GM23248 (cell line): ENCODE data around the gene BAHCC1. TPM values are rescaled to one million over a fixed set of nuclear protein-coding genes. Genes with fewer than 3 reads are reported as not detected.

Experiments
- DNase-seq: peaks from one replicate; pipeline ENCODE4 v3.0.0-alpha.2; 2015
- H2AFZ ChIP-seq: fragments of 200-600 bp; sonication (generic); 2 replicates; pipeline ENCODE4 v1.6.1; 2016; ENCODE audit warnings: antibody characterized with exemption
- H3F3A ChIP-seq: fragments of 200-600 bp; sonication (generic); 2 replicates; pipeline ENCODE4 v1.6.1; 2016; ENCODE audit warnings: mild to moderate bottlenecking, antibody characterized with exemption, mixed run types; ENCODE audit not compliant: insufficient read depth
- H3K27ac ChIP-seq: fragments of 200-600 bp; sonication (generic); 2 replicates; pipeline ENCODE4 v1.5.1; 2016; ENCODE audit warnings: mild to moderate bottlenecking
- H3K27me3 ChIP-seq: fragments of 200-600 bp; sonication (generic); replicated peaks from 2 replicates; pipeline ENCODE4 v1.6.1; 2016; ENCODE audit warnings: mild to moderate bottlenecking; ENCODE audit not compliant: insufficient read depth
- H3K36me3 ChIP-seq: fragments of 200-600 bp; sonication (generic); 2 replicates; pipeline ENCODE4 v1.6.1; 2016; ENCODE audit warnings: low read depth, mild to moderate bottlenecking
- H3K4me1 ChIP-seq: fragments of 200-600 bp; sonication (generic); 2 replicates; pipeline ENCODE4 v1.6.1; 2016; ENCODE audit warnings: mild to moderate bottlenecking; ENCODE audit not compliant: insufficient read depth
- H3K4me2 ChIP-seq: fragments of 200-600 bp; sonication (generic); one replicate; pipeline ENCODE4 v1.6.1; 2016; ENCODE audit warnings: mild to moderate bottlenecking; ENCODE audit not compliant: unreplicated experiment
- H3K4me3 ChIP-seq: fragments of 200-600 bp; sonication (generic); 2 replicates; pipeline ENCODE4 v1.5.1; 2016; ENCODE audit warnings: mild to moderate bottlenecking
- H3K79me2 ChIP-seq: fragments of 200-600 bp; sonication (generic); 2 replicates; pipeline ENCODE4 v1.6.1; 2016; ENCODE audit warnings: mild to moderate bottlenecking; ENCODE audit not compliant: insufficient read depth
- H3K9ac ChIP-seq: fragments of 200-600 bp; sonication (generic); 2 replicates; pipeline ENCODE4 v1.6.1; 2016; ENCODE audit warnings: mild to moderate bottlenecking
- H3K9me2 ChIP-seq: fragments of 200-600 bp; sonication (generic); 2 replicates; pipeline ENCODE4 v1.6.1; 2016; ENCODE audit warnings: mixed run types, mild to moderate bottlenecking, moderate library complexity; ENCODE audit not compliant: insufficient read depth
- H3K9me3 ChIP-seq: fragments of 200-600 bp; sonication (generic); one replicate; pipeline ENCODE4 v1.6.1; 2017; ENCODE audit warnings: low read depth
- H4K20me1 ChIP-seq: fragments of 200-600 bp; sonication (generic); 2 replicates; pipeline ENCODE4 v1.6.0; 2016; ENCODE audit not compliant: insufficient read depth
- EZH2 ChIP-seq: fragments of 200-600 bp; sonication (generic); IDR thresholded peaks from 2 replicates; pipeline ENCODE4 v1.6.1; 2018; ENCODE audit warnings: antibody characterized with exemption, mild to moderate bottlenecking; ENCODE audit not compliant: insufficient read depth, poor library complexity, severe bottlenecking
- EZH2phosphoT487 ChIP-seq: fragments of 200-600 bp; sonication (generic); IDR thresholded peaks from 2 replicates; pipeline ENCODE4 v1.6.1; 2018; ENCODE audit warnings: antibody characterized with exemption, moderate library complexity, mild to moderate bottlenecking, low read depth; ENCODE audit not compliant: insufficient read depth
- WGBS, 2 experiments: methylation state at CpG; one replicate each; pipeline ENCODE4 v1.1.6; 2015 to 2017; ENCODE audit warnings: low lambda C conversion rate in 2 of 2, low coverage in 1 of 2; ENCODE audit errors: missing lambda C conversion rate in 2 of 2; 5-methylcytosine and 5-hydroxymethylcytosine counted together
- in situ Hi-C: fragments of 300-500 bp; cut with MboI; formaldehyde crosslinking; loops from 2 replicates; pipeline ENCODE4 v1.15.0; 2020
- polyA plus RNA-seq: library from polyadenylated mRNA; unstranded; fragments of >200 nt; fragmentation: Nextera tagmentation; extraction: Ambion mirVana; gene quantifications from 2 replicates; pipeline ENCODE4 v1.2.1, GENCODE V29; 2016
- total RNA-seq: library from RNA; depleted of rRNA; stranded (reverse); fragments of >200 nt; shearing (Covaris generic); gene quantifications from 2 replicates; pipeline ENCODE4 v1.2.3, GENCODE V29; 2014

Gene BAHCC1
- total and polyA plus RNA-seq, 2 experiments from 2014 or later = 1.3 to 3.0 TPM

DNA sequence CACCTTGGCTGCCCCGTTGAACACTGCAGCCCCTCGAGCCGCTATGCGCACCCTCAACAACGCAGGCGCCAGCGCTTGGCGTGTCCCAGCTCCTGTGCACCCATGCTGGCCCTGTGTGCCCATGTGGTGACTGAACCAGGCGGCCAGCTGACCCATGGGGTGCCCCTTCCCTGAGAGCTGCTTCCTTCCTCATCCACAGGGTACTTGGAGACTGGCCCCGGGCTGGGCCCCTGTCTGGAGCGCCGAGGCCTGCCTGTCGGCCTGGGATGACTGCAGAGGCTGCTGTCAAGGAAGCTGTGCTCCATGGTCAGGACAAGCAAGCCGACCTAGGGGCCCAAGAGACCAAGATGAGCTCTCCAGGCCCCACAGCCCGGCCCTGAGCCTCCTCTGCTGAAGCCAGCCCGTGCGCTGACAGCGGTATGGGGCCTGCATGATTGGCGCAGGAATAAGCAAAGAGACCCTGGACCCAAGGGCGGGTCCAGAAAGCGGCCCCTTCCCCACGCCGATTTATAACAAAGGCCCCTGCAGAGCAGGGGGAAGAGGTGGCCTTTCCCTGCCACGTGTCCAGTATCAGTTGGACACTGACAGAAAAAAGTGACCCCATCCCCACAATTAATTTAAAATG is 21.6 kb upstream of the BAHCC1 start:
- no peaks in the 10 kb centered on the region for H4K20me1 ChIP-seq
- H3K4me1 ChIP-seq = no peaks in the 10 kb centered on the region
- H3K79me2 ChIP-seq = no peaks in the 10 kb centered on the region
- no peak for DNase-seq
- H3K36me3 ChIP-seq = no peaks in the 10 kb centered on the region
- no peaks in the 10 kb centered on the region for H3F3A ChIP-seq
- no peak overlapping the region for H3K4me2 ChIP-seq
- in situ Hi-C loops = no loop called here
- no peak overlapping the region for H2AFZ ChIP-seq
- no peak for TF ChIP-seq EZH2
- TF ChIP-seq EZH2phosphoT487 = no peak
- WGBS, 2 experiments = 80 to 84% methylated on average over 22 to 24 of the region's 24 CpGs
- no peaks in the 10 kb centered on the region for H3K9me3 ChIP-seq
- H3K27me3 ChIP-seq = no peaks in the 10 kb centered on the region
- no peak overlapping the region for H3K9ac ChIP-seq
- no peak overlapping the region for H3K27ac ChIP-seq
- no peak overlapping the region for H3K4me3 ChIP-seq
- no peaks in the 10 kb centered on the region for H3K9me2 ChIP-seq

DNA sequence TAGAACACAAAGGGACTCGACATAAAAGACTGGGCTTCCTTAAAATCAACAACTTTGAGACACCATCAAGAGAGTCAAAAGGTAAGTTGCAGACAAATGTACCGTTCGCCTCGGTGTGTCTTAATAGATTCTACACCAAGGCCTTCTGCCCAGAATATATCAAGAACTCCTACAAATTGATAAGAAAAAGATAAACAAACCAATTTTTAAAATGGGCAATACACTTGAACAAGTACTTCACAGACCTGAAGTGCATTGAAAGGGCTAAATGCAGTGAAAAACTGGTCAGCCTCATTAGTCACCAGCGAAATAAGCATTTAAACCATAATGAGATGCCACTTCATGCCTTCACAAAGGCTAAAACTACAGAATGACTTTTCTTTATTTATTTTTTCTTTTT is 20.4 kb upstream of the BAHCC1 start:
- Histone ChIP-seq H3K79me2 (no peaks in the 10 kb centered on the region), H3K4me1 (no peaks in the 10 kb centered on the region), H3K27ac (no peak overlapping the region), H3K36me3 (no peaks in the 10 kb centered on the region), H3K9me2 (no peaks in the 10 kb centered on the region), H3K9me3 (no peaks in the 10 kb centered on the region), H4K20me1 (no peaks in the 10 kb centered on the region), H3K4me2 (no peak overlapping the region), H2AFZ (no peak overlapping the region), H3K27me3 (no peaks in the 10 kb centered on the region), H3F3A (no peaks in the 10 kb centered on the region), H3K4me3 (no peak overlapping the region), H3K9ac (no peak overlapping the region)
- TF ChIP-seq EZH2phosphoT487 (no peak), EZH2 (no peak)
- WGBS, 2 experiments = 83 to 89% methylated on average over 5 of the region's 5 CpGs
- DNase-seq = no peak
- in situ Hi-C loops = no loop called here

DNA sequence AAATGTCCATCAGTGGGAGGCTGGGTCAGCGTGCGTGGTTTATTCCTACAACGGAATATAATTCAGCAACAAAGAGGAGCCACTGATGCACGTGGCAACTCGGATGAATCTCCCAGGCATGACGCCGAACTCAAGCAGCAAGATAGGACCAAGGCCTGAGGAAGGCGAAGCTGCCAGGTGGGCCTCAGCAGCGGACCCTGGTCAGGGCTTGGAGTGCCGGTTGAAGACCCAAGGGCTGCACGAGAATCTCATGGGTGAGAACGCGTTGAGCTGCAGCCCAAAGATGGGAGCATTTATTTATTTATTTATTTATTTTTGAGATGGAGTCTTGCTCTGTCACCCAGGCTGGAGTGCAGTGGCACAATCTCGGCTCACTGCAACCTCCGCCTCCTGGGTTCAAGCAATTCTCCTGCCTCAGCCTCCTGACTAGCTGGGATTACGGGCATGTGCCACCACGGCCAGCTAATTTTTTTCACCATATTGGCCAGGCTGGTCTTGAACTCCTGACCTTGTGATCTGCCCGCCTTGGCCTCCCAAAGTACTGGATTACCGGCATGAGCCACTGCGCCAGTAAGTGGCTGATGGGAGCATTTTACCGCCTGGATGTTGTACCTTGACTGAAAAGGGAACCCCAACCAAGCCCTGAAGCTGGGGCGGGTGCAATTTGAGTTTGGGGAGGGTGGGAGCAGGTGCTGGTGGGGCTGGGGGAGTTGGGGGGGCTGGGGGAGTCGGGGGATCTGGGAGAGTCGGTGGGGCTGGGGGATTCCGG is 18.1 kb upstream of the BAHCC1 start:
- Histone ChIP-seq H3K9me3 (no peaks in the 10 kb centered on the region), H3K27ac (no peak overlapping the region), H3K27me3 (no peaks in the 10 kb centered on the region), H2AFZ (no peak overlapping the region), H3K9ac (no peak overlapping the region), H3K4me1 (no peaks in the 10 kb centered on the region), H3K4me2 (no peak overlapping the region), H3F3A (no peaks in the 10 kb centered on the region), H3K79me2 (no peaks in the 10 kb centered on the region), H3K4me3 (no peak overlapping the region), H3K9me2 (no peaks in the 10 kb centered on the region), H3K36me3 (no peaks in the 10 kb centered on the region), H4K20me1 (no peaks in the 10 kb centered on the region)
- no peak for DNase-seq
- in situ Hi-C loops = no loop called here
- TF ChIP-seq EZH2 = no peak
- no peak for TF ChIP-seq EZH2phosphoT487
- 84 to 86% methylated on average over 21 to 25 of the region's 25 CpGs for WGBS, 2 experiments

DNA sequence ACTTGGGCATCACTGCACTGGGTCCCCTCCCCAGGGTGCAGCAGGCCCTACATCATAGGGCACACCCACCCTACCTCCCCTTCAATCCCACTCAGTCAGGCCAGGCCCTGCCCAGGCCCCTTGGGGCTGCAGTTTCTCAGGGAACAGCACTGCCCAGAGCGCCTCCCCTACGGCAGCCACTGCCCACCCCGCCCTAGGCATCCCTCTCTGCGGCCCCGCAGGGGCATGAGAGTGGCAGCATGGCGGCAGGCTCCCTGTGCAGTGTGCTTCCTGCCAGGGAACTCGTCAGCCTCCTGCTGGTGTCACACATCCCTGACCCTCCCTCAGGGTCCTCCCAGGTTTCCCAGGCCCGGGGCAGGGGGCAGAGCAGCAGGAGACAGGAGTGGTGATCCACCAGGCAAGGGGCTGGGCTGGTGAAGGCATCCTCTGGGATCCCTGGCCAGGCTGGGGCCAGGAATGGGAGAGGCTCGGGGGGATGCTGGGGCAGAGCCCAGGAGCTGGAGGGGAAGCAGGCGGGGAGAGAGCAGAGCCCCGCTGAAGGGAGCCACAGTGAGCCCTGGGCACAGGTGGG is 16.2 kb upstream of the BAHCC1 start:
- Histone ChIP-seq H3F3A (no peaks in the 10 kb centered on the region), H3K4me1 (no peaks in the 10 kb centered on the region), H3K4me3 (no peak overlapping the region), H3K9me2 (no peaks in the 10 kb centered on the region), H3K27me3 (no peaks in the 10 kb centered on the region), H3K79me2 (no peaks in the 10 kb centered on the region), H3K4me2 (no peak overlapping the region), H3K36me3 (no peaks in the 10 kb centered on the region), H3K27ac (no peak overlapping the region), H3K9me3 (no peaks in the 10 kb centered on the region), H2AFZ (no peak overlapping the region), H4K20me1 (no peaks in the 10 kb centered on the region), H3K9ac (no peak overlapping the region)
- WGBS, 2 experiments = 87 to 88% methylated on average over 8 to 11 of the region's 11 CpGs
- in situ Hi-C loops = no loop called here
- no peak for TF ChIP-seq EZH2phosphoT487
- DNase-seq = no peak
